Measurements from ENCODE around the gene CHTF18. TPM values are rescaled to one million over a fixed set of nuclear protein-coding genes. Genes with fewer than 3 reads are reported as not detected.

Gene CHTF18
- total RNA-seq, 2 donors from 2014 or later = 7.5 to 14.5 TPM

- Histone ChIP-seq H3K9me3 (no peaks in the 10 kb centered on the region), H3K4me1 (no peaks in the 10 kb centered on the region), H3K36me3 (replicated peaks in 1 of 2; ENCODE audit: insufficient read depth in 1 of 2, low read depth in 2 of 2) (no peaks in the 10 kb centered on the region), H3K27ac (no peak overlapping the region), H3K27me3 (peaks cover 0 to 12% of the 10 kb centered on the region in 2 donors), H3K4me3 (no peak overlapping the region)
- no peak for TF ChIP-seq POLR2A (IDR thresholded peaks at IDR 0.05)
- no peak for TF ChIP-seq CTCF (IDR thresholded peaks at IDR 0.05)
- ATAC-seq = no peak
- intact Hi-C loops (cut with DNase I) = no loop called here
- DNase-seq = no peak
- 100% methylated on average over 1 to 2 of the region's 2 CpGs for WGBS, 2 donors
Measured at GRCh38 chr16:797120-797420, 8.7 kb downstream of the CHTF18 start.

- TF ChIP-seq POLR2A (IDR thresholded peaks at IDR 0.05) = no peak
- no peak for TF ChIP-seq CTCF (IDR thresholded peaks at IDR 0.05)
- Histone ChIP-seq H3K27ac (no peak overlapping the region), H3K4me3 (no peak overlapping the region), H3K27me3 (peaks cover 0 to 12% of the 10 kb centered on the region in 2 donors), H3K9me3 (no peaks in the 10 kb centered on the region), H3K4me1 (no peaks in the 10 kb centered on the region), H3K36me3 (replicated peaks in 1 of 2; ENCODE audit: insufficient read depth in 1 of 2, low read depth in 2 of 2) (no peaks in the 10 kb centered on the region)
- no peak for DNase-seq
- intact Hi-C loops (cut with DNase I) = no loop called here
- ATAC-seq = no peak
- 96 to 97% methylated on average over 18 to 19 of the region's 22 CpGs for WGBS, 2 donors
Measured at GRCh38 chr16:797686-798085, 9.3 kb downstream of the CHTF18 start.

GRCh38 chr16:798666-799065 is 10.2 kb downstream of the CHTF18 start:
- no peak overlapping the region for H3K4me3 ChIP-seq
- TF ChIP-seq CTCF (IDR thresholded peaks at IDR 0.05) (no peak), POLR2A (IDR thresholded peaks at IDR 0.05) (no peak)
- no peaks in the 10 kb centered on the region for H3K9me3 ChIP-seq
- H3K27ac ChIP-seq = no peak overlapping the region
- DNase-seq = no peak
- peaks cover 0 to 12% of the 10 kb centered on the region in 2 donors for H3K27me3 ChIP-seq
- H3K4me1 ChIP-seq = no peaks in the 10 kb centered on the region
- H3K36me3 ChIP-seq (replicated peaks in 1 of 2; ENCODE audit: insufficient read depth in 1 of 2, low read depth in 2 of 2) = no peaks in the 10 kb centered on the region
- intact Hi-C loops (cut with DNase I) = no loop called here
- ATAC-seq = no peak
- 84 to 88% methylated on average over 10 to 14 of the region's 19 CpGs for WGBS, 2 donors

- peaks cover 0 to 12% of the 10 kb centered on the region in 2 donors for H3K27me3 ChIP-seq
- ATAC-seq (no peak), DNase-seq (no peak)
- 57 to 64% methylated on average over 13 to 22 of the region's 22 CpGs for WGBS, 2 donors
- H3K4me3 ChIP-seq = no peak overlapping the region
- no peaks in the 10 kb centered on the region for H3K4me1 ChIP-seq
- H3K36me3 ChIP-seq (replicated peaks in 1 of 2; ENCODE audit: insufficient read depth in 1 of 2, low read depth in 2 of 2) = no peaks in the 10 kb centered on the region
- TF ChIP-seq POLR2A (IDR thresholded peaks at IDR 0.05) = no peak
- TF ChIP-seq CTCF (IDR thresholded peaks at IDR 0.05) = no peak
- intact Hi-C loops (cut with DNase I) = no loop called here
- H3K27ac ChIP-seq = no peak overlapping the region
- H3K9me3 ChIP-seq = no peaks in the 10 kb centered on the region
Measured at GRCh38 chr16:799111-799947, 10.9 kb downstream of the CHTF18 start.

Measured in body of pancreas (tissue), 4 donors.